ENCODE results near the gene RFPL3.

RFPL3 gene

GRCh38 chr22:32322986-32323385 is 34.7 kb upstream of the RFPL3 start:
- no peak overlapping the region for H3K4me3 ChIP-seq (ENCODE audit: low read depth, low read length)
- TF ChIP-seq MAX (IDR thresholded peaks at IDR 0.05; ENCODE audit: low read depth, low read length): no peak
- no peak for TF ChIP-seq MYC (IDR thresholded peaks at IDR 0.05; ENCODE audit: low read depth, low read length)
- no peak for TF ChIP-seq POLR2A (IDR thresholded peaks at IDR 0.05; ENCODE audit: extremely low read depth, insufficient read length)
- TF ChIP-seq CTCF (IDR thresholded peaks at IDR 0.05; ENCODE audit: low read depth, low read length): no peak
- DNase-seq (ENCODE audit: low read depth): no peak

- no peak overlapping the region for H3K4me3 ChIP-seq (ENCODE audit: low read depth, low read length)
- DNase-seq (ENCODE audit: low read depth): no peak
- no peak for TF ChIP-seq MYC (IDR thresholded peaks at IDR 0.05; ENCODE audit: low read depth, low read length)
- no peak for TF ChIP-seq CTCF (IDR thresholded peaks at IDR 0.05; ENCODE audit: low read depth, low read length)
- no peak for TF ChIP-seq MAX (IDR thresholded peaks at IDR 0.05; ENCODE audit: low read depth, low read length)
These were observed 34.0 kb upstream of the RFPL3 start for GRCh38 chr22:32323513-32324164.

GRCh38 chr22:32324505-32325415 is 32.9 kb upstream of the RFPL3 start:
- no peak for TF ChIP-seq POLR2A (IDR thresholded peaks at IDR 0.05; ENCODE audit: extremely low read depth, insufficient read length)
- TF ChIP-seq MAX (IDR thresholded peaks at IDR 0.05; ENCODE audit: low read depth, low read length): no peak
- no peak for TF ChIP-seq MYC (IDR thresholded peaks at IDR 0.05; ENCODE audit: low read depth, low read length)
- no peak for TF ChIP-seq CTCF (IDR thresholded peaks at IDR 0.05; ENCODE audit: low read depth, low read length)
- no peak overlapping the region for H3K4me3 ChIP-seq (ENCODE audit: low read depth, low read length)
- no peak for DNase-seq (ENCODE audit: low read depth)

- DNase-seq (ENCODE audit: low read depth): no peak
- H3K4me3 ChIP-seq (ENCODE audit: low read depth, low read length): no peak overlapping the region
- TF ChIP-seq POLR2A (IDR thresholded peaks at IDR 0.05; ENCODE audit: extremely low read depth, insufficient read length) (no peak), MYC (IDR thresholded peaks at IDR 0.05; ENCODE audit: low read depth, low read length) (no peak), MAX (IDR thresholded peaks at IDR 0.05; ENCODE audit: low read depth, low read length) (no peak)
These were observed 32.3 kb upstream of the RFPL3 start for GRCh38 chr22:32325416-32325801.

GRCh38 chr22:32325811-32326237 is 31.8 kb upstream of the RFPL3 start:
- TF ChIP-seq MAX (IDR thresholded peaks at IDR 0.05; ENCODE audit: low read depth, low read length) (no peak), POLR2A (IDR thresholded peaks at IDR 0.05; ENCODE audit: extremely low read depth, insufficient read length) (no peak), MYC (IDR thresholded peaks at IDR 0.05; ENCODE audit: low read depth, low read length) (no peak), CTCF (IDR thresholded peaks at IDR 0.05; ENCODE audit: low read depth, low read length) (no peak)
- no peak for DNase-seq (ENCODE audit: low read depth)
- H3K4me3 ChIP-seq (ENCODE audit: low read depth, low read length): no peak overlapping the region

GRCh38 chr22:32326647-32327046 is 31.0 kb upstream of the RFPL3 start:
- DNase-seq (ENCODE audit: low read depth): no peak
- no peak overlapping the region for H3K4me3 ChIP-seq (ENCODE audit: low read depth, low read length)
- TF ChIP-seq CTCF (IDR thresholded peaks at IDR 0.05; ENCODE audit: low read depth, low read length) (no peak), POLR2A (IDR thresholded peaks at IDR 0.05; ENCODE audit: extremely low read depth, insufficient read length) (no peak), MAX (IDR thresholded peaks at IDR 0.05; ENCODE audit: low read depth, low read length) (no peak), MYC (IDR thresholded peaks at IDR 0.05; ENCODE audit: low read depth, low read length) (no peak)
